ENCODE measurements around the gene SMIM10L2A. TPM values are rescaled to one million over a fixed set of nuclear protein-coding genes. Genes with fewer than 3 reads are reported as not detected.

SMIM10L2A gene
- total and polyA plus RNA-seq, 10 of the 15 experiments (the other 5 are each of a cell fraction or from before 2014, with no cell fraction given): 0.02 to 0.05 (median 0.03) TPM; not detected in 7

DNA sequence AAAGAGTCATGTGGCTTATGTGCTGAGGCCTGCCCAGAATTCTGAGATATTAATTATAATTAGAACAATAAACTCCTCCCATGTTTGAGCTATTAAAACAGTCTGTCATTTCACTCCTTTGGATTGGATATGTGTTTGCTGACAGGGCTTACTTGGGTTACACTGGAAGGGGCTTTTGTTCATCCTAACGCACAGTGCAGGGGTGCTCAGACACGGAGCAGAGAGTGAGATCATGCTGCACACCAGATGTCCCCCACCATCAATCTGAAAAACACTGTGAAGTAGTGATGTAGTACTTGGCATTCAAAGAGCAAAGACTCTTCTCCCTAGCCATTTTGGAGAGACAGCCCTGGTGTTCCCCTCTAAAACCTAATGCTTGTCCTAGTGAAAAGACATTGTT lies 24.1 kb upstream of the SMIM10L2A start:
- H3K4me1 ChIP-seq (ENCODE audit: control insufficient read depth, insufficient read depth, low read length): no peaks in the 10 kb centered on the region
- ChIA-PET SMC1A (ENCODE audit: uncharacterized antibody, unreplicated experiment) (no interaction called here), CTCF (no interaction called here), POLR2A (no interaction called here), RAD21 (ENCODE audit: unreplicated experiment) (no interaction called here)
- no peaks in the 10 kb centered on the region for H3K27me3 ChIP-seq (replicated peaks in 1 of 2; ENCODE audit: control insufficient read depth in 2 of 2, insufficient read depth in 2 of 2, low read length in 1 of 2)
- BruUV-seq (replicated peaks): no TSS peak
- no peak for FAIRE-seq
- no peak overlapping the region for H3K9ac ChIP-seq (ENCODE audit: control insufficient read depth, insufficient read depth, low read length)
- intact Hi-C loops (cut with micrococcal nuclease; ENCODE audit: unreplicated experiment): no loop called here
- no peak overlapping the region for H2AFZ ChIP-seq (ENCODE audit: control insufficient read depth, low read depth, low read length)
- 46% methylated on average over 2 of the region's 2 CpGs for WGBS (ENCODE audit: insufficient coverage, insufficient replicate concordance, low lambda C conversion rate, missing lambda C conversion rate)
- H4K20me1 ChIP-seq (ENCODE audit: control insufficient read depth, insufficient read depth): no peaks in the 10 kb centered on the region
- H3K4me2 ChIP-seq (ENCODE audit: control insufficient read depth, insufficient read depth): no peak overlapping the region
- no peak for DNase-seq (ENCODE audit: low read depth, low spot score)
- no peak overlapping the region for H3K27ac ChIP-seq (ENCODE audit: control insufficient read depth, insufficient read depth)
- no peak overlapping the region for H3K4me3 ChIP-seq
- no peaks in the 10 kb centered on the region for H3K79me2 ChIP-seq (ENCODE audit: control insufficient read depth, insufficient read depth, low read length)
- TF ChIP-seq TCF3 (IDR thresholded peaks at IDR 0.05; ENCODE audit: borderline replicate concordance, insufficient read depth, low read depth, low read length) (no peak), FOXK2 (IDR thresholded peaks at IDR 0.05) (no peak), ATF3 (IDR thresholded peaks at IDR 0.05; ENCODE audit: borderline replicate concordance, extremely low read depth, low read depth, low read length) (no peak), TARDBP (IDR thresholded peaks at IDR 0.05; ENCODE audit: borderline replicate concordance) (no peak), MYB (IDR thresholded peaks at IDR 0.05; ENCODE audit: borderline replicate concordance, low read depth, low read length) (no peak), BMI1 (IDR thresholded peaks at IDR 0.05; ENCODE audit: borderline replicate concordance) (no peak), IKZF2 (IDR thresholded peaks at IDR 0.05) (no peak), YY1 (IDR thresholded peaks at IDR 0.05; ENCODE audit: low read depth, low read length) (no peak), EED (IDR thresholded peaks at IDR 0.05; ENCODE audit: low read depth) (no peak), CREM (IDR thresholded peaks at IDR 0.05; ENCODE audit: low read depth) (no peak), BRCA1 (IDR thresholded peaks at IDR 0.05; ENCODE audit: low read depth, low read length) (no peak), CBFB (IDR thresholded peaks at IDR 0.05; ENCODE audit: low read depth) (no peak), ZNF687 (IDR thresholded peaks at IDR 0.05) (no peak), SUPT20H (IDR thresholded peaks at IDR 0.05; ENCODE audit: borderline replicate concordance, control insufficient read depth, low read depth, low read length) (no peak), MTA3 (IDR thresholded peaks at IDR 0.05; ENCODE audit: borderline replicate concordance, low read length) (no peak)
- TF ChIP-seq, protein P1, sequence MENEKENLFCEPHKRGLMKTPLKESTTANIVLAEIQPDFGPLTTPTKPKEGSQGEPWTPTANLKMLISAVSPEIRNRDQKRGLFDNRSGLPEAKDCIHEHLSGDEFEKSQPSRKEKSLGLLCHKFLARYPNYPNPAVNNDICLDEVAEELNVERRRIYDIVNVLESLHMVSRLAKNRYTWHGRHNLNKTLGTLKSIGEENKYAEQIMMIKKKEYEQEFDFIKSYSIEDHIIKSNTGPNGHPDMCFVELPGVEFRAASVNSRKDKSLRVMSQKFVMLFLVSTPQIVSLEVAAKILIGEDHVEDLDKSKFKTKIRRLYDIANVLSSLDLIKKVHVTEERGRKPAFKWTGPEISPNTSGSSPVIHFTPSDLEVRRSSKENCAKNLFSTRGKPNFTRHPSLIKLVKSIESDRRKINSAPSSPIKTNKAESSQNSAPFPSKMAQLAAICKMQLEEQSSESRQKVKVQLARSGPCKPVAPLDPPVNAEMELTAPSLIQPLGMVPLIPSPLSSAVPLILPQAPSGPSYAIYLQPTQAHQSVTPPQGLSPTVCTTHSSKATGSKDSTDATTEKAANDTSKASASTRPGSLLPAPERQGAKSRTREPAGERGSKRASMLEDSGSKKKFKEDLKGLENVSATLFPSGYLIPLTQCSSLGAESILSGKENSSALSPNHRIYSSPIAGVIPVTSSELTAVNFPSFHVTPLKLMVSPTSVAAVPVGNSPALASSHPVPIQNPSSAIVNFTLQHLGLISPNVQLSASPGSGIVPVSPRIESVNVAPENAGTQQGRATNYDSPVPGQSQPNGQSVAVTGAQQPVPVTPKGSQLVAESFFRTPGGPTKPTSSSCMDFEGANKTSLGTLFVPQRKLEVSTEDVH (IDR thresholded peaks at IDR 0.05; ENCODE audit: low read depth, partially characterized antibody): no peak
- TF ChIP-seq, protein P2, sequence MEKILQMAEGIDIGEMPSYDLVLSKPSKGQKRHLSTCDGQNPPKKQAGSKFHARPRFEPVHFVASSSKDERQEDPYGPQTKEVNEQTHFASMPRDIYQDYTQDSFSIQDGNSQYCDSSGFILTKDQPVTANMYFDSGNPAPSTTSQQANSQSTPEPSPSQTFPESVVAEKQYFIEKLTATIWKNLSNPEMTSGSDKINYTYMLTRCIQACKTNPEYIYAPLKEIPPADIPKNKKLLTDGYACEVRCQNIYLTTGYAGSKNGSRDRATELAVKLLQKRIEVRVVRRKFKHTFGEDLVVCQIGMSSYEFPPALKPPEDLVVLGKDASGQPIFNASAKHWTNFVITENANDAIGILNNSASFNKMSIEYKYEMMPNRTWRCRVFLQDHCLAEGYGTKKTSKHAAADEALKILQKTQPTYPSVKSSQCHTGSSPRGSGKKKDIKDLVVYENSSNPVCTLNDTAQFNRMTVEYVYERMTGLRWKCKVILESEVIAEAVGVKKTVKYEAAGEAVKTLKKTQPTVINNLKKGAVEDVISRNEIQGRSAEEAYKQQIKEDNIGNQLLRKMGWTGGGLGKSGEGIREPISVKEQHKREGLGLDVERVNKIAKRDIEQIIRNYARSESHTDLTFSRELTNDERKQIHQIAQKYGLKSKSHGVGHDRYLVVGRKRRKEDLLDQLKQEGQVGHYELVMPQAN (conservative IDR thresholded peaks at IDR 0.05): no peak
- no peaks in the 10 kb centered on the region for H3K9me3 ChIP-seq (replicated peaks; ENCODE audit: control insufficient read depth, insufficient read depth, low read length)
- no peaks in the 10 kb centered on the region for H3K36me3 ChIP-seq (ENCODE audit: control insufficient read depth in 2 of 2, insufficient read depth in 2 of 2, low read length in 1 of 2)
- in situ Hi-C loops (cut with MboI): no loop called here
- ATAC-seq: no peak
